ENCODE data around the gene PLEKHA8.
A peak's percentile ranks its signal among the peaks of the same experiment; 100 is the strongest.

Gene PLEKHA8

GRCh38 chr7:29993140-29993539 lies 35.1 kb upstream of the PLEKHA8 start:
- Histone ChIP-seq H4K12ac (ENCODE audit: low read depth, low read length) (no peak overlapping the region), H3K14ac (ENCODE audit: low read length) (no peak overlapping the region), H3K4me3 (ENCODE audit: low read depth, low read length) (no peak overlapping the region), H4K91ac (ENCODE audit: low read depth, low read length) (no peak overlapping the region), H3K27ac (ENCODE audit: low read depth, low read length) (no peak overlapping the region), H3K79me2 (ENCODE audit: control insufficient read depth, insufficient read depth, low read length, poor library complexity) (peaks cover 9% of the 10 kb centered on the region), H2BK5ac (ENCODE audit: low read depth, low read length, poor library complexity) (no peak overlapping the region), H3K4ac (ENCODE audit: low read depth, low read length) (no peak overlapping the region), H3K23ac (ENCODE audit: low read length) (no peak overlapping the region), H4K8ac (ENCODE audit: low read depth, low read length) (no peak overlapping the region), H3K4me2 (ENCODE audit: low read length) (no peak overlapping the region), H2BK120ac (ENCODE audit: insufficient read depth, low read length, poor library complexity) (no peak overlapping the region), H2AK5ac (ENCODE audit: low read length) (no peak overlapping the region), H3K18ac (ENCODE audit: low read length) (no peak overlapping the region), H3K9ac (ENCODE audit: low read length) (no peak overlapping the region), H3K27me3 (ENCODE audit: insufficient read depth, low read length) (peaks cover 3% of the 10 kb centered on the region), H3K4me1 (ENCODE audit: control insufficient read depth in 1 of 2, insufficient read depth in 2 of 2, low read length in 2 of 2) (peaks cover 0 to 5% of the 10 kb centered on the region in 2 experiments), H3K9me3 (ENCODE audit: insufficient read depth, low read depth, low read length) (no peaks in the 10 kb centered on the region), H3K79me1 (ENCODE audit: low read length) (peaks cover 18% of the 10 kb centered on the region), H3K36me3 (ENCODE audit: control insufficient read depth in 1 of 2, insufficient read depth in 2 of 2, low read length in 2 of 2) (no peaks in the 10 kb centered on the region), H2BK12ac (ENCODE audit: low read length) (no peak overlapping the region), H2AFZ (ENCODE audit: insufficient read depth, low read length, poor library complexity) (no peak overlapping the region)
- DNase-seq: peak in 1 of 2 donors; percentile 22
- no CpG with 5 or more reads among the region's 4 CpGs for WGBS (ENCODE audit: extremely low coverage, insufficient coverage, insufficient read length)

- H3K9ac ChIP-seq (ENCODE audit: low read length): no peak overlapping the region
- no peak for DNase-seq
- no peaks in the 10 kb centered on the region for H3K79me1 ChIP-seq (ENCODE audit: low read length)
- H2AFZ ChIP-seq (ENCODE audit: insufficient read depth, low read length, poor library complexity): no peak overlapping the region
- H2AK5ac ChIP-seq (ENCODE audit: low read length): no peak overlapping the region
- no peak overlapping the region for H2BK5ac ChIP-seq (ENCODE audit: low read depth, low read length, poor library complexity)
- H3K27me3 ChIP-seq (ENCODE audit: insufficient read depth, low read length): no peaks in the 10 kb centered on the region
- no peaks in the 10 kb centered on the region for H3K36me3 ChIP-seq (ENCODE audit: control insufficient read depth in 1 of 2, insufficient read depth in 2 of 2, low read length in 2 of 2)
- no peak overlapping the region for H3K4ac ChIP-seq (ENCODE audit: low read depth, low read length)
- no peak overlapping the region for H3K18ac ChIP-seq (ENCODE audit: low read length)
- no peak overlapping the region for H3K23ac ChIP-seq (ENCODE audit: low read length)
- no peak overlapping the region for H3K4me2 ChIP-seq (ENCODE audit: low read length)
- H3K4me3 ChIP-seq (ENCODE audit: low read depth, low read length): no peak overlapping the region
- no peak overlapping the region for H3K27ac ChIP-seq (ENCODE audit: low read depth, low read length)
- H4K12ac ChIP-seq (ENCODE audit: low read depth, low read length): no peak overlapping the region
- no peak overlapping the region for H3K14ac ChIP-seq (ENCODE audit: low read length)
- H3K4me1 ChIP-seq (ENCODE audit: control insufficient read depth in 1 of 2, insufficient read depth in 2 of 2, low read length in 2 of 2): no peaks in the 10 kb centered on the region
- H2BK12ac ChIP-seq (ENCODE audit: low read length): no peak overlapping the region
- H4K91ac ChIP-seq (ENCODE audit: low read depth, low read length): no peak overlapping the region
- no peak overlapping the region for H4K8ac ChIP-seq (ENCODE audit: low read depth, low read length)
- no peak overlapping the region for H2BK120ac ChIP-seq (ENCODE audit: insufficient read depth, low read length, poor library complexity)
- H3K79me2 ChIP-seq (ENCODE audit: control insufficient read depth, insufficient read depth, low read length, poor library complexity): no peaks in the 10 kb centered on the region
- no peaks in the 10 kb centered on the region for H3K9me3 ChIP-seq (ENCODE audit: insufficient read depth, low read depth, low read length)
These were observed 32.6 kb upstream of the PLEKHA8 start for GRCh38 chr7:29995652-29996051.

- no peak overlapping the region for H2BK120ac ChIP-seq (ENCODE audit: insufficient read depth, low read length, poor library complexity)
- H2AFZ ChIP-seq (ENCODE audit: insufficient read depth, low read length, poor library complexity): no peak overlapping the region
- no peak overlapping the region for H3K9ac ChIP-seq (ENCODE audit: low read length)
- H3K23ac ChIP-seq (ENCODE audit: low read length): no peak overlapping the region
- no peak for DNase-seq
- no peaks in the 10 kb centered on the region for H3K36me3 ChIP-seq (ENCODE audit: control insufficient read depth in 1 of 2, insufficient read depth in 2 of 2, low read length in 2 of 2)
- no peaks in the 10 kb centered on the region for H3K4me1 ChIP-seq (ENCODE audit: control insufficient read depth in 1 of 2, insufficient read depth in 2 of 2, low read length in 2 of 2)
- no peak overlapping the region for H2BK5ac ChIP-seq (ENCODE audit: low read depth, low read length, poor library complexity)
- no peak overlapping the region for H4K8ac ChIP-seq (ENCODE audit: low read depth, low read length)
- no peak overlapping the region for H3K4me2 ChIP-seq (ENCODE audit: low read length)
- no peak overlapping the region for H4K91ac ChIP-seq (ENCODE audit: low read depth, low read length)
- no peak overlapping the region for H3K27ac ChIP-seq (ENCODE audit: low read depth, low read length)
- no peaks in the 10 kb centered on the region for H3K27me3 ChIP-seq (ENCODE audit: insufficient read depth, low read length)
- H3K18ac ChIP-seq (ENCODE audit: low read length): no peak overlapping the region
- no peak overlapping the region for H3K4ac ChIP-seq (ENCODE audit: low read depth, low read length)
- no peaks in the 10 kb centered on the region for H3K79me2 ChIP-seq (ENCODE audit: control insufficient read depth, insufficient read depth, low read length, poor library complexity)
- no peak overlapping the region for H3K4me3 ChIP-seq (ENCODE audit: low read depth, low read length)
- no peaks in the 10 kb centered on the region for H3K9me3 ChIP-seq (ENCODE audit: insufficient read depth, low read depth, low read length)
- no peak overlapping the region for H3K14ac ChIP-seq (ENCODE audit: low read length)
- no peak overlapping the region for H4K12ac ChIP-seq (ENCODE audit: low read depth, low read length)
- no peak overlapping the region for H2BK12ac ChIP-seq (ENCODE audit: low read length)
- no peak overlapping the region for H2AK5ac ChIP-seq (ENCODE audit: low read length)
- no peaks in the 10 kb centered on the region for H3K79me1 ChIP-seq (ENCODE audit: low read length)
These were observed 31.9 kb upstream of the PLEKHA8 start for GRCh38 chr7:29996321-29996720.

GRCh38 chr7:29998489-29998888 lies 29.7 kb upstream of the PLEKHA8 start:
- Histone ChIP-seq H3K9me3 (ENCODE audit: insufficient read depth, low read depth, low read length) (no peaks in the 10 kb centered on the region), H4K12ac (ENCODE audit: low read depth, low read length) (no peak overlapping the region), H3K9ac (ENCODE audit: low read length) (no peak overlapping the region), H3K4me2 (ENCODE audit: low read length) (no peak overlapping the region), H3K27ac (ENCODE audit: low read depth, low read length) (no peak overlapping the region), H3K4ac (ENCODE audit: low read depth, low read length) (no peak overlapping the region), H2BK5ac (ENCODE audit: low read depth, low read length, poor library complexity) (no peak overlapping the region), H3K4me1 (ENCODE audit: control insufficient read depth in 1 of 2, insufficient read depth in 2 of 2, low read length in 2 of 2) (no peaks in the 10 kb centered on the region), H3K79me2 (ENCODE audit: control insufficient read depth, insufficient read depth, low read length, poor library complexity) (no peaks in the 10 kb centered on the region), H2AFZ (ENCODE audit: insufficient read depth, low read length, poor library complexity) (no peak overlapping the region), H3K18ac (ENCODE audit: low read length) (no peak overlapping the region), H3K4me3 (ENCODE audit: low read depth, low read length) (no peak overlapping the region), H3K14ac (ENCODE audit: low read length) (no peak overlapping the region), H4K8ac (ENCODE audit: low read depth, low read length) (no peak overlapping the region), H3K23ac (ENCODE audit: low read length) (no peak overlapping the region), H3K27me3 (ENCODE audit: insufficient read depth, low read length) (no peaks in the 10 kb centered on the region), H2BK120ac (ENCODE audit: insufficient read depth, low read length, poor library complexity) (no peak overlapping the region), H4K91ac (ENCODE audit: low read depth, low read length) (no peak overlapping the region), H2BK12ac (ENCODE audit: low read length) (no peak overlapping the region), H2AK5ac (ENCODE audit: low read length) (no peak overlapping the region), H3K79me1 (ENCODE audit: low read length) (no peaks in the 10 kb centered on the region), H3K36me3 (ENCODE audit: control insufficient read depth in 1 of 2, insufficient read depth in 2 of 2, low read length in 2 of 2) (no peaks in the 10 kb centered on the region)
- DNase-seq: no peak

- Histone ChIP-seq H2BK12ac (ENCODE audit: low read length) (no peak overlapping the region), H3K9me3 (ENCODE audit: insufficient read depth, low read depth, low read length) (no peaks in the 10 kb centered on the region), H3K79me1 (ENCODE audit: low read length) (no peaks in the 10 kb centered on the region), H3K4me1 (ENCODE audit: control insufficient read depth in 1 of 2, insufficient read depth in 2 of 2, low read length in 2 of 2) (no peaks in the 10 kb centered on the region), H2AK5ac (ENCODE audit: low read length) (no peak overlapping the region), H3K23ac (ENCODE audit: low read length) (no peak overlapping the region), H3K14ac (ENCODE audit: low read length) (no peak overlapping the region), H3K4me3 (ENCODE audit: low read depth, low read length) (no peak overlapping the region), H3K9ac (ENCODE audit: low read length) (no peak overlapping the region), H2AFZ (ENCODE audit: insufficient read depth, low read length, poor library complexity) (no peak overlapping the region), H3K4ac (ENCODE audit: low read depth, low read length) (no peak overlapping the region), H3K36me3 (ENCODE audit: control insufficient read depth in 1 of 2, insufficient read depth in 2 of 2, low read length in 2 of 2) (no peaks in the 10 kb centered on the region), H4K91ac (ENCODE audit: low read depth, low read length) (no peak overlapping the region), H3K18ac (ENCODE audit: low read length) (no peak overlapping the region), H3K27me3 (ENCODE audit: insufficient read depth, low read length) (no peaks in the 10 kb centered on the region), H3K27ac (ENCODE audit: low read depth, low read length) (no peak overlapping the region), H3K79me2 (ENCODE audit: control insufficient read depth, insufficient read depth, low read length, poor library complexity) (no peaks in the 10 kb centered on the region), H3K4me2 (ENCODE audit: low read length) (no peak overlapping the region), H4K8ac (ENCODE audit: low read depth, low read length) (no peak overlapping the region), H4K12ac (ENCODE audit: low read depth, low read length) (no peak overlapping the region), H2BK120ac (ENCODE audit: insufficient read depth, low read length, poor library complexity) (no peak overlapping the region), H2BK5ac (ENCODE audit: low read depth, low read length, poor library complexity) (no peak overlapping the region)
- peak in 1 of 2 donors; percentile 36 for DNase-seq
- WGBS (ENCODE audit: extremely low coverage, insufficient coverage, insufficient read length): no CpG with 5 or more reads among the region's 2 CpGs
These were observed 26.2 kb upstream of the PLEKHA8 start for GRCh38 chr7:30001998-30002397.
